ENCODE results near the gene LDHD.
"Not testable (repeated sequence)": the region's sequence is repeated elsewhere in the genome, so short reads cannot be mapped to it uniquely, and the experiment has no call there.

LDHD gene

GRCh38 chr16:75099075-75099667, 17.4 kb downstream of the LDHD start:
- DNase-seq: no peak

- peak; percentile 80 to 85 for DNase-seq
These were observed 18.4 kb downstream of the LDHD start for GRCh38 chr16:75097941-75098901.

GRCh38 chr16:75097191-75097761, 19.3 kb downstream of the LDHD start:
- DNase-seq: no peak

- no peak for DNase-seq
These were observed 19.9 kb downstream of the LDHD start for GRCh38 chr16:75096656-75097055.

GRCh38 chr16:75095204-75095621, 21.4 kb downstream of the LDHD start:
- no peak for DNase-seq

GRCh38 chr16:75093598-75094540, 22.7 kb downstream of the LDHD start:
- no peak for DNase-seq

- no peak for DNase-seq
These were observed 23.8 kb downstream of the LDHD start for GRCh38 chr16:75092777-75093176.

GRCh38 chr16:75091619-75092018, 25.0 kb downstream of the LDHD start:
- DNase-seq: not testable (repeated sequence)

GRCh38 chr16:75090899-75091298, 25.7 kb downstream of the LDHD start:
- DNase-seq: not testable (repeated sequence)

- no peak for DNase-seq
These were observed 26.9 kb downstream of the LDHD start for GRCh38 chr16:75089486-75090202.

- no peak for DNase-seq
These were observed 27.6 kb downstream of the LDHD start for GRCh38 chr16:75088934-75089333.

GRCh38 chr16:75088216-75088615, 28.4 kb downstream of the LDHD start:
- no peak for DNase-seq

GRCh38 chr16:75087375-75087979, 29.1 kb downstream of the LDHD start:
- DNase-seq: no peak

GRCh38 chr16:75086688-75087374, 29.7 kb downstream of the LDHD start:
- no peak for DNase-seq

GRCh38 chr16:75086281-75086680, 30.3 kb downstream of the LDHD start:
- no peak for DNase-seq

- DNase-seq: no peak
These were observed 31.0 kb downstream of the LDHD start for GRCh38 chr16:75085556-75085955.

- no peak for DNase-seq
These were observed 32.8 kb downstream of the LDHD start for GRCh38 chr16:75083813-75084212.

GRCh38 chr16:75081179-75081859, 35.3 kb downstream of the LDHD start:
- DNase-seq: no peak

GRCh38 chr16:75080205-75081029, 36.2 kb downstream of the LDHD start:
- DNase-seq: no peak

Data from activated CD4-positive, alpha-beta T cell treated with anti-CD3 and anti-CD28 coated beads, Interleukin-2, amount 50 U/mL, for 48 hours (primary cell).